HG03196 (cell line): ENCODE data around the gene CD81.

Source experiments
- ATAC-seq: cut with Tn5 transposase; IDR thresholded peaks from one replicate; pipeline ENCODE4 v1.9.1; 2021; ENCODE audit not compliant: unreplicated experiment

Gene CD81

DNA sequence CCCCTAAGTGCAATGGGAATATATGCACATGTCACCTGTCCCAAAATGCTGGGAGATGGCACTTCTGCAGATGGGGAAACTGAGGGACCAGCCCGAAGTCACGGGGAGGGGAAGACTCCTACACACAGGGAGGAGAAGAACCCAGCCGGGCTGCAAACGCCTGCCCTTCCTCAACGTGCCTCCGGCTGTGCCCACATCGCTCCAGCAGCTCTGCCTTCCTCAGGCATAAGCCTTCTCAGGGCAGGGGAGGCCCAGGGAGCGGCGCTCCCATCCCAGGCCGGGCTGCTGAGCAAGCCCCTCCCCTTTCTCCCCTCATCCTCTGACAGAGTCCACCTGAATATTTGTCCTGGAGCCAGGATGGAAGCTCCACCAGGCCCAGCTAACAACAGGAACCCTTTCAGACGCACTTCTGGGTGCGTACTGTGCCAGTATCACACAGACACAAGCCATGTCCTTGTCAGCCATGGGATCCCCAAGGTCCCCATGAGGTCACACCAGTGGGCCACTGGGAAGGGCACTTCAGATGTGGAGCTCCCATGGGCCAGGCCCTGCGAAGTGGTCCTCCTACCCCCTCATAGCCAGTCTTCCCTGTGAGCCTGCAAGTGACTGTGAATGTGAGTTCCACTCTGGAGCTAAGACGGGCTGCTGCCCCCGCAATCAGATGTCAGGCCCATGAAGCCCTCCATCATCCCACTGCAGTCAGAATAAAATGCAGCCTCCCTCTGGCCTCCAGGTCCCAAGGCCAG lies 2.5 kb upstream of the CD81 start:
- no peak for ATAC-seq

DNA sequence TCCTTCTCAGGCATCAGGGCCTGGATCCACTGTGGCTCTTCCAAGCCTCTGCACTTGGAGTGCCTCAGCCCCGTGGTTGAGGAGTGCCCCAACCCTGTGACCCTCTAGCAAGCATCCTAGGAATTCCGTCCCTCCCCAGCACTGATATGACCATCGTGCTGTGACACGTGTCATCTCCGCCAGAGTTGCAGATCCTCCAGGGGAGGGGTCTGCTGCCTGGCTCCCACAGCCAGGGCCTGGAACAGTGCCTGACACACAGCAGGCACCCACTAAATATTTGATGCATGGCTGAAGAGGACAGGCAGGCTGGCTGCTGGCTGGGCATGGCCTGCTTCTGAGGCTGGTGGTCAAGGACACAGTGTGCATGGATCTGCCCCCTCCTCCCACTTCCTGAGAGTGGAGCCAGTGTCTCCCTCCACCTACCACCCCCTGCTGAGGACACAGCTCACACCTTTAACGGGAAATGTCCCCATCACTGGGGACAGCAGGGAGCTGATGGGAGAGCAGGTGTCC lies 1.7 kb upstream of the CD81 start:
- ATAC-seq: no peak

- no peak for ATAC-seq
Measured at GRCh38 chr11:2375964-2376551, 1.1 kb upstream of the CD81 start.

DNA sequence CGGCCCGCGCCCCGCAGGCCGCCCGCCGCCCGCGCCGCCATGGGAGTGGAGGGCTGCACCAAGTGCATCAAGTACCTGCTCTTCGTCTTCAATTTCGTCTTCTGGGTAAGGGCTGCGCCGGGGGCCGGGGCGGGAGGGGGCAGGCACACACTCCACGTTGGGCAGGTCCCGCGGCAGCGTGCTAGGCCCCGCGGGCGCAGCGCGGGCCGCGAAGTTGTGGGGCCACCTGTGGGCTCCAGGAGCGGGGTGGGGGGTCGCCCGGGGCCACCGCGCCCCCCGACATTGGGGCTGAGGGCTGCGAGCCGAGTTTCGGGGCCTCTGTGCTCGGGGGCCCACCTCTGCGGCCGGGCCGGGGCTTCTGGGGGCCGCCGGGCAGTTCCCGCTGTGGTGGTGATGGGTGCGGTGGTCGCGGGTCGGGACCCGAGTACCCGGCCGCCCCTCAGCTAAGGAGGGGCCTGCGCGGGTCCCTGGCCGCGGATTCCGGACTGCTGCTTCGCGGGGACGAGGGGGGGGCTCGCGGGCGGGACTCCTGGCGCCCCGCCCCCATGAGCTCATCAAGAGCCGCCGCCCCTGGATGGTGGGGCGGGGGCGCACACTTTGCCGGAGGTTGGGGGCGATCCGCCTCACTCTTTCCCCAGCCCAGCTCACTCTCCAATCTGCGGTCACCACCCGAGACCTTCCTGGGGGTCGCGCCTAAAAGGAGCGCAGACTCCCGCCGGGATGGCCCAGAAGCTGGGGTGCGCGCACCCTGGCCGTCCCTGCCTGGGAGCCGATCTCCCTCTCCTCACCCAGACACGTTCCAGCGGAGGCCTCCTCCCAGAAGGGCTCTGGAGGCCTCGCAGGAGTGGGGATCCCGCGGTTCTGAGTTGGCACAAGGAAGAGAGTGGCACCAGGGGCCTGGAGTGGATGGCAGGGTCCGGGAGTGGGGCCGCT lies 667 bp downstream of the CD81 start:
- no peak for ATAC-seq

DNA sequence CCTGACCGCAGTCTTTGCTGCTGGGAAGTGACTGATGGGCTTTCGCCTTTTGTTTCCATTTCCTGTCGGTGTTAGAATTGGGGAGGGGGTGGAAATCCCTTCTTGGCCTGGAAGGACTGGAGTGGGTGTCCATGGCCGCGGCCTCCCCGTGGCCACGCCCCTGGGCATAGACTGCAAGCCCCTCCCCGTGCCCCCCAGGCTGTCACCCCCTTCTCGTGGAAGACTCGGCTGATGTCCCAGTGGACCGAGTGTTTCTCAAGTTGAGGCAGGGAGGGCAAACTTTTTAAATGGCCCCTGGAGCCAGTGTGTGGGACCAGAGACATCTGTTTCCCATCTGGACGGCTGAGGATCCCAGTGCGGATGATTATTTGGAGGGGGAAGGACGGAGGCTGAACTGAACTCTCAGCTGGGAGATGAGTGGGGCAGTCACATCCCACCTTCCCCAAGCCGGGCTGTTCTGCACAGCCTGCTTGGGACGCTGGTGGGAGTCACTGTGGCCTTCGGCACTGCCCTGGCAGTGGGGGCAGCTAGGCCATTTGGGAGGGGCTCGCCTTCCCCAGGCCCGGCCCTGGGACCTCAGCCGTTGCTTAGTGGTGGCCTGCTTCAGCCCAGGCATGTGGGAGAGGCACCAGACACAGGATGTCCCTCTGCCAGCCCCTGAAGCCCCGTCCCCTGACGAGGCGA lies 1.6 kb downstream of the CD81 start:
- no peak for ATAC-seq

- ATAC-seq: no peak
Measured at GRCh38 chr11:2379466-2380174, 2.5 kb downstream of the CD81 start.

DNA sequence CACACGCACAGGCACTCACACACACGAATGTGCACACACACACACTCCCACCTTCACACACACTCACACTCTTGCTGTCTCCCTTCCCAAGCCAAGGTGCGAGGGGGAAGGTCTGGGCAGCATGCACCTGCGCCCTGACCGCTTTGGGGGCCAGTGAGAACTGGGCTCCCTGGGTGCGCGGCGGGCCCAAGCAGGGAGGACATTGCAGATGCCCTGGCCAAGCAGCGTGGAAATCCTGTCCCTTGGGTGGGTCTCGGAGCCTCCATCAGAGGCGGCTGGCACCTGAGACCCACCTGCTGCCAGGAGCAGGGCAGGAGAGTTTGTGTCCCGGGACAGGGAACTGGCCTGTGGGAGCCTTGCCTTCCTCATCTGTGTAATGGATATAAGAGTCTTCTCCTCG lies 3.3 kb downstream of the CD81 start:
- no peak for ATAC-seq

GRCh38 chr11:2380807-2381350 lies 3.8 kb downstream of the CD81 start:
- ATAC-seq: no peak

DNA sequence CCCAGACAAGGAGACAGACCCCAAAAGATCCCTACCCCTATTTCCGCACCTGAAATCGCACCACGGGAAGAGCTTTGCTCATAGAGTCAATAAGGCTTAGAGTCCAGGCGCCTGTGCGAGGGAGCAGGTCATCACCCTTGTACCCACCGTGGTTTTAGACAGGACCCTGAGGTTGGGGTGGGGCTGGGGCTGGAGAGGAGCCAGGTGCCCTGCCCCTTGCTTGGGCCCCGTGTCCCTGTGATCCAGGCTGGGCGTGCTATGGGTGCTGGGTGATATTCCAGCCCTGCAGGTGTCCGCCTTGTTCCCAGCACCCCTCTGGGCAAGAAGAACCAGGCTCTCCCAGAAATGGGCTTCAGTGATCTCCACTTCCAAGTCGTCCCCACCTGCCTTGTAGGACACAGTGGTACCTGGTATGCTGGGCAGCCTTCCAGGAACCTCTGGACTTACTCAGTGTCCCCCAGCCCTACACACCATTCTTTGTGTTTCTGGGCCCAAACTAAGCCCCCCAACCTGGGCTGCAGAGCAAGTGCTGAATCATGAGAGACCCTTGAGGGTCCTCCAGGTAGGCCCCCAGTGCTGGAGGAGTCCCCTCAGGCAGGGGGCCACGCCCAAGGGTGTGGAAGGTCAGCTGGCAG lies 4.5 kb downstream of the CD81 start:
- ATAC-seq: no peak

GRCh38 chr11:2382129-2382517 lies 5.0 kb downstream of the CD81 start:
- no peak for ATAC-seq

DNA sequence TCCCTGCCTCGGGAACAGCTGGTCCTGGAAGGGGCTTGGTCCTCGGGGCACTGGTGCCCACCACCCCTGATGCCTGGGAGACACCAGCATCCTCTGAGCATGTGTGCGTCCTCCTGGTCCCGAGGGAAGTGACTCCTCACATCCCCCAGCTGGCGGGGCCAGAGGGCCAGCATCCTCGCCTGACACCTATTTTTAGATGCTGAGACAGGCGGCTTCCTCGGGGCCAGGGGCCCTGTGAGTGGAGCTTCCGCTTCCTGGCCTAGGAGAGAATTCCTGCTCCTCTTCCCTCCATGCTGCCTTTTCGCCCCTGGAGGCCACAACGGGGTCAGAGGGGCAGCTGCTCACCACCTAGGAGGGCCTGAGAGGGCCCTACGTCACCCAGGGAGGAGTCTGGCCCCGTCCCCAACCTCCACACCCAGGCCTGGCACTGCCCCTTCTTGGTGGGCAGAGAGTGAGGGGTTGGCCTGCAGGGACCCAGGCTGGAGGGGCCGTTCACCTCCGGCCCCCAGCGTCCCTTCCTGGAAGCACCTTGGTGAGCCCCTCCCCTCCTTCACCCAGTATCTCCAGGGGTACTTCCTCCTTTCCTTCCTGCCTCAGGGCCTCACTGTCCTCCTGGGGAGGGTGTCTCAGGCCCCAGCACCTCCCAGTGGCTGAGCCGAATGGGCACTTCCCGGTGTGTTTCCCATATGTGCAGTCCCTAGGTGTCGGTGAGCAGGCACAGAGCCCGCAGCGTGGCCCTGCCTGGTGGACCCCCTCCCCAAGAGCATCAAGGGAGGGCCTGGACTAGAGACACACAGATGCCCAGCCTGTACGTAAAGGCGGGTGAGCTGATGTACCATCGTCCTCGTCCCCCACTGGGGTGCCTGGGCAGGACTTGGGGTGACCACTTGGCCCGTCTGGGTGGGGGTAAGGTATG lies 6.1 kb downstream of the CD81 start:
- no peak for ATAC-seq

DNA sequence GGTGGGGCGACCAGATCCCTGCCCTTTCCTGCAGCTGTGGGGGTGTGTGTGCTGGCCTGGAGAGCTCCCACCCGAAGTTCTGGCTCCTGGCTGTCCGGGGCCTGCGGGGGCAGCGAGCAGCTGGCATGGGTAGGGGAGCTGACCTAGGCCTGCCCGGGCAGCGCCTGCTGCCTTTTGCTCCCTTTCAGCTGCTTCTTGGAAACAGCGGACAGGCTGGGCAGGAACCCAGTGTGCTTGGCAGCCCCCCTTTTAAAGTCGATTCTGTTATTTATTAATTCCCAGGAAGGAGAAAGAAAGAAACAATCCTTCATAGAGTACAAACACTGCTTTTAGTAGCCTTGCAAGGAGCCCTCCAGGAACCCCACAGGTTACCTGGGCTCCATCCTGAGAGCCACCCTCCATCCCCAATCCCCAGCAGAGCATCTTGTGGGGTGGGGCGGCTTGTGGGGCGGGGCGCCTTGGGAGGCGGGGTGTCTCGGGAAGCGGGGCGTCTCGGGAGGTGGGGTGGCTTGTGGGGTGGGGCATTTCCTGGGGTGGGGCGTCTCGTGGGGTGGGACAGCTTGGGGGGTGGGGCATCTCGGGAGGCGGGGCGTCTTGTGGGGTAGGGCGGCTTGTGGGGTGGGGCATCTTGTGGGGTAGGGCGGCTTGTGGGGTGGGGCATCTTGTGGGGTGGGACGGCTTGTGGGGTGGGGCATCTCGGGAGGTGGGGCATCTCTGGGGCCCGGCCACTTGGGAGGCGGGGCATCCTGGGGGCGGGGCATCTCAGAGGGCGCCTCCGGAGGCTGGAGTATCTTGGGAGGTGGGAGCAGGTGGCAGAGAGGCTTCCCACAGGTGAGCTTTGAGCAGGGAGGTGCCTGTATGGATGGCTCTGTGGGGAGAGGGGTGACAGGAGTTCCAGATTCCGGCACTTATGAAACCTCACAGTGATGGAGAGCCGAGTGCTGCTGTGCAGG lies 7.0 kb downstream of the CD81 start:
- no peak for ATAC-seq

GRCh38 chr11:2385156-2386151 lies 8.3 kb downstream of the CD81 start:
- no peak for ATAC-seq

GRCh38 chr11:2386591-2386990 lies 9.5 kb downstream of the CD81 start:
- ATAC-seq: no peak

GRCh38 chr11:2387266-2387987 lies 10.3 kb downstream of the CD81 start:
- ATAC-seq: no peak
